Parathyroid adenoma (tissue), 2 donors: ENCODE results near the gene LPO.

Experiments
- H2AFZ ChIP-seq: fragments of 300-600 bp; sonication (generic); one replicate; pipeline ENCODE4 v1.7.0; 2017; ENCODE audit warnings: antibody characterized with exemption, mild to moderate bottlenecking
- H3K27ac ChIP-seq: fragments of 300-600 bp; sonication (generic); one replicate; pipeline ENCODE4 v1.7.0; 2017
- H3K27me3 ChIP-seq: fragments of 300-600 bp; sonication (generic); one replicate; pipeline ENCODE4 v1.7.0; 2017; ENCODE audit warnings: low read length; ENCODE audit not compliant: control insufficient read depth, insufficient read depth
- H3K36me3 ChIP-seq: fragments of 300-600 bp; sonication (generic); one replicate; pipeline ENCODE4 v1.7.0; 2017; ENCODE audit warnings: low read length; ENCODE audit not compliant: control insufficient read depth, insufficient read depth
- H3K4me1 ChIP-seq: fragments of 300-600 bp; sonication (generic); one replicate; pipeline ENCODE4 v1.7.0; 2017; ENCODE audit warnings: control low read depth
- H3K4me2 ChIP-seq: fragments of 300-600 bp; sonication (generic); one replicate; pipeline ENCODE4 v1.7.0; 2017; ENCODE audit warnings: low read length
- H3K4me3 ChIP-seq: fragments of 300-600 bp; sonication (generic); one replicate; pipeline ENCODE4 v1.7.0; 2017; ENCODE audit warnings: low read depth, low read length
- H3K79me2 ChIP-seq: fragments of 300-600 bp; sonication (generic); one replicate; pipeline ENCODE4 v1.7.0; 2017; ENCODE audit warnings: control low read depth
- H3K9ac ChIP-seq: fragments of 300-600 bp; sonication (generic); one replicate; pipeline ENCODE4 v1.7.0; 2017; ENCODE audit warnings: mild to moderate bottlenecking
- H3K9me3 ChIP-seq: fragments of 300-600 bp; sonication (generic); one replicate; pipeline ENCODE4 v1.7.0; 2017; ENCODE audit warnings: low read length; ENCODE audit not compliant: control insufficient read depth
- CTCF ChIP-seq: fragments of 300-600 bp; sonication (generic); IDR thresholded peaks from one replicate; pipeline ENCODE4 v1.7.0; 2017; ENCODE audit warnings: antibody characterized with exemption, mild to moderate bottlenecking
- donor health status: primary hyperparathyroidism.

Gene LPO

GRCh38 chr17:58238147-58238634 lies at the start of gene LPO:
LPO (plus strand) TSS chr17:58238584; CDS start chr17:58242980, 4,396 bp downstream.
- no peaks in the 10 kb centered on the region for H3K4me1 ChIP-seq

GRCh38 chr17:58189436-58190146 lies 48.8 kb upstream of the LPO start:
- no peak overlapping the region for H3K27ac ChIP-seq
- H3K4me2 ChIP-seq: no peak overlapping the region
- H2AFZ ChIP-seq: no peak overlapping the region
- H3K79me2 ChIP-seq: no peaks in the 10 kb centered on the region
- no peaks in the 10 kb centered on the region for H3K9me3 ChIP-seq
- H3K27me3 ChIP-seq: no peaks in the 10 kb centered on the region
- TF ChIP-seq CTCF: no peak
- H3K4me3 ChIP-seq: no peak overlapping the region
- H3K36me3 ChIP-seq: no peaks in the 10 kb centered on the region
- no peaks in the 10 kb centered on the region for H3K4me1 ChIP-seq
- H3K9ac ChIP-seq: no peak overlapping the region

More at GRCh38 chr17:58238147-58238634, at the start of gene LPO:
- no peak within 1 kb of the TSS for H3K4me3 ChIP-seq
- H2AFZ ChIP-seq: no peak within 1 kb of the TSS
- H3K79me2 ChIP-seq: no peaks in the 10 kb centered on the region
- no peak for TF ChIP-seq CTCF
- no peaks in the 10 kb centered on the region for H3K36me3 ChIP-seq
- H3K27ac ChIP-seq: no peak within 1 kb of the TSS
- H3K4me2 ChIP-seq: no peak within 1 kb of the TSS
- no peaks in the 10 kb centered on the region for H3K9me3 ChIP-seq
- no peak within 1 kb of the TSS for H3K9ac ChIP-seq
- no peaks in the 10 kb centered on the region for H3K27me3 ChIP-seq

GRCh38 chr17:58191241-58191896 lies 47.0 kb upstream of the LPO start:
- H3K27me3 ChIP-seq: no peaks in the 10 kb centered on the region
- no peak overlapping the region for H2AFZ ChIP-seq

GRCh38 chr17:58192612-58193011 lies 45.8 kb upstream of the LPO start, which contains the start of gene EPX:
EPX (plus strand) TSS chr17:58192726; CDS start chr17:58192847, 121 bp downstream.
- H3K9ac ChIP-seq: no peak within 1 kb of the TSS
- H3K4me1 ChIP-seq: no peaks in the 10 kb centered on the region
- no peak within 1 kb of the TSS for H3K4me2 ChIP-seq
- no peak within 1 kb of the TSS for H3K4me3 ChIP-seq
- H3K79me2 ChIP-seq: no peaks in the 10 kb centered on the region
- H2AFZ ChIP-seq: no peak within 1 kb of the TSS
- H3K36me3 ChIP-seq: no peaks in the 10 kb centered on the region
- TF ChIP-seq CTCF: no peak
- no peaks in the 10 kb centered on the region for H3K9me3 ChIP-seq
- no peaks in the 10 kb centered on the region for H3K27me3 ChIP-seq
- no peak within 1 kb of the TSS for H3K27ac ChIP-seq

More at GRCh38 chr17:58191241-58191896, 47.0 kb upstream of the LPO start:
- no peak for TF ChIP-seq CTCF
- no peaks in the 10 kb centered on the region for H3K36me3 ChIP-seq
- no peak overlapping the region for H3K4me2 ChIP-seq
- no peaks in the 10 kb centered on the region for H3K4me1 ChIP-seq
- no peaks in the 10 kb centered on the region for H3K79me2 ChIP-seq
- no peak overlapping the region for H3K4me3 ChIP-seq
- H3K9me3 ChIP-seq: no peaks in the 10 kb centered on the region
- H3K9ac ChIP-seq: no peak overlapping the region
- no peak overlapping the region for H3K27ac ChIP-seq
